Astrocyte (in vitro differentiated cells and primary cell): ENCODE measurements around the gene DAO. TPM values are rescaled to one million over a fixed set of nuclear protein-coding genes. Genes with fewer than 3 reads are reported as not detected.
"Not testable (repeated sequence)": the region's sequence is repeated elsewhere in the genome, so short reads cannot be mapped to it uniquely, and the experiment has no call there.

Experiments used
- DNase-seq: peaks from one replicate; pipeline ENCODE4 v3.0.0-alpha.2; 2010; ENCODE audit warnings: low read depth
- FAIRE-seq: peaks from 2 replicates; lab custom pipeline; 2011; peaks lifted over from hg19 to GRCh38; lab: Jason Lieb, UNC
- H2AFZ ChIP-seq: 2 replicates; pipeline ENCODE4 v1.6.0; 2012; ENCODE audit warnings: low read depth, low read length, inconsistent platforms
- H3K27ac ChIP-seq: 2 replicates; pipeline ENCODE4 v1.5.1; 2011; ENCODE audit warnings: low read depth, low read length, inconsistent platforms
- H3K27me3 ChIP-seq: 2 replicates; pipeline ENCODE4 v1.6.0; 2011; ENCODE audit warnings: low read length, inconsistent platforms; ENCODE audit not compliant: insufficient read depth
- H3K36me3 ChIP-seq: 2 replicates; pipeline ENCODE4 v1.5.1; 2011; ENCODE audit warnings: low read length, inconsistent platforms; ENCODE audit not compliant: insufficient read depth
- H3K4me1 ChIP-seq: 2 replicates; pipeline ENCODE4 v1.5.1; 2011; ENCODE audit warnings: low read length, inconsistent platforms; ENCODE audit not compliant: insufficient read depth
- H3K4me2 ChIP-seq: 2 replicates; pipeline ENCODE4 v1.6.0; 2012; ENCODE audit warnings: low read length, inconsistent platforms
- H3K4me3 ChIP-seq: 2 replicates; pipeline ENCODE4 v1.5.1; 2011; ENCODE audit warnings: low read depth, mild to moderate bottlenecking, low read length, inconsistent platforms; ENCODE audit not compliant: insufficient read depth
- H3K79me2 ChIP-seq: 2 replicates; pipeline ENCODE4 v1.6.0; 2012; ENCODE audit warnings: mild to moderate bottlenecking, low read length, inconsistent platforms; ENCODE audit not compliant: insufficient read depth
- H3K9ac ChIP-seq: 2 replicates; pipeline ENCODE4 v1.6.0; 2012; ENCODE audit warnings: mild to moderate bottlenecking, low read length, inconsistent platforms
- H3K9me3 ChIP-seq: 2 replicates; pipeline ENCODE4 v1.5.1; 2012; ENCODE audit warnings: low read depth, mild to moderate bottlenecking, low read length, inconsistent platforms; ENCODE audit not compliant: insufficient read depth
- H4K20me1 ChIP-seq: 2 replicates; pipeline ENCODE4 v1.6.0; 2012; ENCODE audit warnings: low read length, inconsistent platforms; ENCODE audit not compliant: insufficient read depth
- H3K27ac Mint-ChIP-seq: one replicate; pipeline ENCODE4 v1.8.0; 2021; ENCODE audit warnings: mild to moderate bottlenecking, mixed read lengths; ENCODE audit not compliant: unreplicated experiment
- H3K27me3 Mint-ChIP-seq: one replicate; pipeline ENCODE4 v1.8.0; 2021; ENCODE audit warnings: low read depth, mixed read lengths; ENCODE audit not compliant: unreplicated experiment
- H3K36me3 Mint-ChIP-seq: one replicate; pipeline ENCODE4 v1.8.0; 2021; ENCODE audit warnings: low read depth, mixed read lengths; ENCODE audit not compliant: unreplicated experiment
- H3K4me1 Mint-ChIP-seq: one replicate; pipeline ENCODE4 v1.8.0; 2021; ENCODE audit warnings: low read depth, mixed read lengths; ENCODE audit not compliant: unreplicated experiment
- H3K4me3 Mint-ChIP-seq: one replicate; pipeline ENCODE4 v1.8.0; 2021; ENCODE audit warnings: mild to moderate bottlenecking, moderate library complexity, mixed read lengths; ENCODE audit not compliant: unreplicated experiment
- H3K9me3 Mint-ChIP-seq: one replicate; pipeline ENCODE4 v1.8.0; 2021; ENCODE audit warnings: mild to moderate bottlenecking, mixed read lengths; ENCODE audit not compliant: unreplicated experiment
- EZH2 ChIP-seq: IDR thresholded peaks from 2 replicates; pipeline ENCODE4 v1.6.1; 2012; ENCODE audit warnings: mild to moderate bottlenecking, low read length, inconsistent platforms; ENCODE audit not compliant: insufficient read depth
- total RNA-seq: library from RNA; stranded (reverse); gene quantifications from 2 replicates; pipeline ENCODE4 v1.2.1, GENCODE V29; 2021
- TF ChIP-seq, protein P1 (sequence below): IDR thresholded peaks from 2 replicates; pipeline ENCODE4 v1.5.1; 2011; ENCODE audit warnings: low read depth, mild to moderate bottlenecking, inconsistent platforms, low read length, moderate library complexity; ENCODE audit not compliant: insufficient read depth

The DAO gene
- total RNA-seq, 1 donor from 2014 or later = not detected

GRCh38 chr12:108865169-108865568 lies 14.7 kb upstream of the DAO start:
- H3K27ac ChIP-seq = no peak overlapping the region
- Mint-ChIP-seq H3K4me3 (no peak overlapping the region), H3K9me3 (peaks cover 11% of the 10 kb centered on the region), H3K27me3 (no peaks in the 10 kb centered on the region), H3K4me1 (peaks cover 1% of the 10 kb centered on the region), H3K36me3 (peaks cover 3% of the 10 kb centered on the region), H3K27ac (no peak overlapping the region)
- H3K4me1 ChIP-seq = no peaks in the 10 kb centered on the region
- no peaks in the 10 kb centered on the region for H3K36me3 ChIP-seq
- no peak overlapping the region for H3K4me2 ChIP-seq
- H3K79me2 ChIP-seq = no peaks in the 10 kb centered on the region
- no peak for TF ChIP-seq EZH2
- TF ChIP-seq, protein P1, sequence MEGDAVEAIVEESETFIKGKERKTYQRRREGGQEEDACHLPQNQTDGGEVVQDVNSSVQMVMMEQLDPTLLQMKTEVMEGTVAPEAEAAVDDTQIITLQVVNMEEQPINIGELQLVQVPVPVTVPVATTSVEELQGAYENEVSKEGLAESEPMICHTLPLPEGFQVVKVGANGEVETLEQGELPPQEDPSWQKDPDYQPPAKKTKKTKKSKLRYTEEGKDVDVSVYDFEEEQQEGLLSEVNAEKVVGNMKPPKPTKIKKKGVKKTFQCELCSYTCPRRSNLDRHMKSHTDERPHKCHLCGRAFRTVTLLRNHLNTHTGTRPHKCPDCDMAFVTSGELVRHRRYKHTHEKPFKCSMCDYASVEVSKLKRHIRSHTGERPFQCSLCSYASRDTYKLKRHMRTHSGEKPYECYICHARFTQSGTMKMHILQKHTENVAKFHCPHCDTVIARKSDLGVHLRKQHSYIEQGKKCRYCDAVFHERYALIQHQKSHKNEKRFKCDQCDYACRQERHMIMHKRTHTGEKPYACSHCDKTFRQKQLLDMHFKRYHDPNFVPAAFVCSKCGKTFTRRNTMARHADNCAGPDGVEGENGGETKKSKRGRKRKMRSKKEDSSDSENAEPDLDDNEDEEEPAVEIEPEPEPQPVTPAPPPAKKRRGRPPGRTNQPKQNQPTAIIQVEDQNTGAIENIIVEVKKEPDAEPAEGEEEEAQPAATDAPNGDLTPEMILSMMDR = no peak
- no peaks in the 10 kb centered on the region for H3K27me3 ChIP-seq
- H4K20me1 ChIP-seq = no peaks in the 10 kb centered on the region
- no peak overlapping the region for H2AFZ ChIP-seq
- H3K4me3 ChIP-seq = no peak overlapping the region
- H3K9me3 ChIP-seq = no peaks in the 10 kb centered on the region
- FAIRE-seq (no peak), DNase-seq (no peak)
- H3K9ac ChIP-seq = no peak overlapping the region

DNA sequence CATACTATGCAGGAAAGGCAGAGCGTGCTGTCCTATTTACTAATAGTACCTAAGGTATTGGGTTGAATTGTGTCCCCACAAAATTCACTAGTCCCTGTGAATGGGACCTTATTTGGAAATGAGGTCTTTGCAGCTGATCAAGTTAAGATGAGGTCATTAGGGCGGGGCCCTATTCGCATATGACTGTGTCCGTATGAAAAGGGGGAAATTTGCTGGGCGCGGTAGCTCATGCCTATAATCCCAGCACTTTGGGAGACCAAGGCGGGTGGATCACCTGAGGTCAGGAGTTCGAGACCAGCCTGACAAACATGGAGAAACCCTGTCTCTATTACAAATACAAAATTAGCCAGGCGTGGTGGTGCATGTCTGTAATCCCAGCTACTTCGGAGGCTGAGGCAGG lies 13.8 kb upstream of the DAO start:
- H3K4me1 Mint-ChIP-seq, DNase-seq, H3K9me3 ChIP-seq, H3K4me3 ChIP-seq, H3K4me2 ChIP-seq, H3K4me1 ChIP-seq, H3K79me2 ChIP-seq, H4K20me1 ChIP-seq, H2AFZ ChIP-seq, H3K27ac Mint-ChIP-seq, H3K36me3 ChIP-seq, H3K36me3 Mint-ChIP-seq, H3K9ac ChIP-seq, H3K27me3 ChIP-seq, H3K27ac ChIP-seq, H3K27me3 Mint-ChIP-seq, FAIRE-seq, H3K4me3 Mint-ChIP-seq: not testable (repeated sequence)
- peaks cover 11% of the 10 kb centered on the region for H3K9me3 Mint-ChIP-seq

DNA sequence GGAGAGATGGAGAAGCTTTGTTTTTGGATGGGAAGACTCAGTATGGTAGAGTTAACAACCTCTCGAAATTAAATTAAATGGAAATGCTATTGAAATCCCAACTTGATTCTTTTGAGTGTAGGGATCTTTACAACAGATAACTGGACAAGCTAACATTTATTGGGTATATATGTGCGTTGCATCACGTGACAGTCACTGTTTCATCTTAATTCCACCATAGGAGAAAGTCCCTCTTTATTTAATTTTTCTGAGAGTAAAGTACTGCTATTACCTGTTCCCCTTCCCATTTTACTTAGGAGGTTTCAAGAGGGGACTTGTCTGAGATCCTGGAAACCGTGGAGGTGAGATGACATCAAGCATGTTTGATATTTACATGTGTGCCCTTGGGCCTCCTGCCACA lies 11.1 kb upstream of the DAO start:
- Histone ChIP-seq H3K9me3 (no peaks in the 10 kb centered on the region), H3K27ac (no peak overlapping the region), H3K4me1 (no peaks in the 10 kb centered on the region), H3K36me3 (no peaks in the 10 kb centered on the region), H3K4me2 (no peak overlapping the region), H3K27me3 (no peaks in the 10 kb centered on the region), H3K79me2 (no peaks in the 10 kb centered on the region), H2AFZ (no peak overlapping the region), H4K20me1 (no peaks in the 10 kb centered on the region), H3K9ac (no peak overlapping the region), H3K4me3 (no peak overlapping the region)
- H3K27me3 Mint-ChIP-seq = no peaks in the 10 kb centered on the region
- peaks cover 8% of the 10 kb centered on the region for H3K9me3 Mint-ChIP-seq
- H3K36me3 Mint-ChIP-seq = no peaks in the 10 kb centered on the region
- H3K4me1 Mint-ChIP-seq = peaks cover 1% of the 10 kb centered on the region
- no peak for FAIRE-seq
- no peak overlapping the region for H3K27ac Mint-ChIP-seq
- TF ChIP-seq EZH2 = no peak
- TF ChIP-seq, protein P1 = no peak
- no peak overlapping the region for H3K4me3 Mint-ChIP-seq
- no peak for DNase-seq
